Lung (tissue), 12 donors: ENCODE results near the gene SLC35F3. TPM values are rescaled to one million over a fixed set of nuclear protein-coding genes. Genes with fewer than 3 reads are reported as not detected.
"Not testable (repeated sequence)": the region's sequence is repeated elsewhere in the genome, so short reads cannot be mapped to it uniquely, and the experiment has no call there.

Experiments used
- ATAC-seq: fragments of 200-7000 bp; cut with Tn5 transposase; one replicate; pipeline ENCODE4 v1.9.1; 2020; ENCODE audit warnings: moderate number of reproducible peaks; ENCODE audit not compliant: insufficient read depth, low FRiP score
- DNase-seq, 3 donors: peaks; one replicate each; pipeline ENCODE4 v3.0.0-alpha.2; 2013 to 2017
- H3K27ac ChIP-seq, 2 donors: one replicate each; pipeline ENCODE4 v1.5.1; 2013; ENCODE audit warnings: mild to moderate bottlenecking in 2 of 2, moderate library complexity in 2 of 2, control low read depth in 1 of 2, inconsistent platforms in 1 of 2, low read depth in 1 of 2, low read length in 1 of 2
- H3K27me3 ChIP-seq, 3 donors: one replicate each; pipeline ENCODE4 v1.5.1; 2013; ENCODE audit warnings: low read length in 2 of 3; ENCODE audit not compliant: control insufficient read depth in 3 of 3, insufficient read depth in 3 of 3
- H3K36me3 ChIP-seq, 4 donors: one replicate each; pipeline ENCODE4 v1.5.1; 2013; ENCODE audit warnings: low read length in 4 of 4, mild to moderate bottlenecking in 1 of 4, moderate library complexity in 1 of 4; ENCODE audit not compliant: control insufficient read depth in 4 of 4, insufficient read depth in 4 of 4
- H3K4me1 ChIP-seq, 5 donors: one replicate each; pipeline ENCODE4 v1.5.1; 2013; ENCODE audit warnings: low read length in 5 of 5, mild to moderate bottlenecking in 2 of 5, moderate library complexity in 1 of 5; ENCODE audit not compliant: control insufficient read depth in 5 of 5, insufficient read depth in 5 of 5
- H3K4me3 ChIP-seq: one replicate; pipeline ENCODE4 v1.5.1; 2013; ENCODE audit warnings: mild to moderate bottlenecking, control low read depth, moderate library complexity
- H3K9ac ChIP-seq, 2 donors: one replicate each; pipeline ENCODE4 v1.5.1; 2013; ENCODE audit warnings: low read length in 2 of 2, control low read depth in 1 of 2; ENCODE audit not compliant: insufficient read depth in 1 of 2
- H3K9me3 ChIP-seq, 4 donors: one replicate each; pipeline ENCODE4 v1.5.1; 2013; ENCODE audit warnings: low read length in 3 of 4, mild to moderate bottlenecking in 1 of 4, moderate library complexity in 1 of 4; ENCODE audit not compliant: control insufficient read depth in 4 of 4, insufficient read depth in 3 of 4
- WGBS, 2 donors: extraction: QIAGEN DNeasy Blood & Tissue Kit; methylation state at CpG; one replicate each; pipeline ENCODE4 v1.1.7; 2013; 5-methylcytosine and 5-hydroxymethylcytosine counted together
- polyA plus RNA-seq, 2 donors: library from polyadenylated mRNA; stranded (reverse); fragments of 200-250 nt; gene quantifications; one replicate each; pipeline ENCODE4 v1.2.1, GENCODE V29; 2013
- total RNA-seq, 2 donors: library from RNA; depleted of rRNA in 1 of 2; stranded (reverse); fragments of >200 nt in 1 of 2; gene quantifications; one replicate each; pipeline ENCODE4 v1.2.1, GENCODE V29; 2014 to 2021
- TF ChIP-seq, protein P1 (sequence below): IDR thresholded peaks from 2 replicates; pipeline ENCODE4 v1.5.1; 2012; ENCODE audit warnings: mild to moderate bottlenecking; ENCODE audit errors: control extremely low read depth, extremely low read depth
- donor health status: control.
- donor health status: control.
- donor health status: Bipolar disorder and iron deficiency.
- donor health status: healthy.
- donor health status: DM: yes; HTN: yes; CAD: no.

SLC35F3 gene
- total and polyA plus RNA-seq, 4 donors = 0.09 to 1.4 (median 0.48) TPM

DNA sequence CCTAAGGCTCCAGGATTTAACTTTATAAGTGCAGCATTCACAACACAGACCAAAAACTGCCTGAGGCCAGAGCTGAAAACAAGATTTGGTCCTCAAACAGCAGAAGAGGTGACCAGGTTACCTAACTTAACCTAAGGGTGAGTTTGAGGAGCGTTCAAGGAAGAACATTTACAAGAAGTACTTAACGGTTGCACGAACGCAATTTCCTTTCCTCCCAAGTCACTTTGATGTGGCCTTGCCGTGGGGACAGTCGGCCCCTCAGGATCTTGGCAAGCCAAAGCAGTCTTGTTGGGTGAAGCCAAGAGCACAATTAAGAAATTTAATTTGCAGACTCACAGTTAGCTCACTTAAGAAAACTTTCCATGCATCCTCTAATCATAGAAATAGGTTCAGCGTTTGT is 266.1 kb downstream of the SLC35F3 start:
- 15 to 29% methylated on average over 7 of the region's 7 CpGs for WGBS, 2 donors
- no peaks in the 10 kb centered on the region for H3K9me3 ChIP-seq
- no peak overlapping the region for H3K4me3 ChIP-seq
- ATAC-seq (no peak), DNase-seq (peak in 1 of 3 donors; percentile 3)
- H3K9ac ChIP-seq = no peak overlapping the region
- H3K27ac ChIP-seq = no peak overlapping the region
- no peaks in the 10 kb centered on the region for H3K36me3 ChIP-seq
- H3K27me3 ChIP-seq = no peaks in the 10 kb centered on the region
- H3K4me1 ChIP-seq = peaks cover 0 to 11% (median 0%) of the 10 kb centered on the region in 5 donors
- TF ChIP-seq, protein P1, sequence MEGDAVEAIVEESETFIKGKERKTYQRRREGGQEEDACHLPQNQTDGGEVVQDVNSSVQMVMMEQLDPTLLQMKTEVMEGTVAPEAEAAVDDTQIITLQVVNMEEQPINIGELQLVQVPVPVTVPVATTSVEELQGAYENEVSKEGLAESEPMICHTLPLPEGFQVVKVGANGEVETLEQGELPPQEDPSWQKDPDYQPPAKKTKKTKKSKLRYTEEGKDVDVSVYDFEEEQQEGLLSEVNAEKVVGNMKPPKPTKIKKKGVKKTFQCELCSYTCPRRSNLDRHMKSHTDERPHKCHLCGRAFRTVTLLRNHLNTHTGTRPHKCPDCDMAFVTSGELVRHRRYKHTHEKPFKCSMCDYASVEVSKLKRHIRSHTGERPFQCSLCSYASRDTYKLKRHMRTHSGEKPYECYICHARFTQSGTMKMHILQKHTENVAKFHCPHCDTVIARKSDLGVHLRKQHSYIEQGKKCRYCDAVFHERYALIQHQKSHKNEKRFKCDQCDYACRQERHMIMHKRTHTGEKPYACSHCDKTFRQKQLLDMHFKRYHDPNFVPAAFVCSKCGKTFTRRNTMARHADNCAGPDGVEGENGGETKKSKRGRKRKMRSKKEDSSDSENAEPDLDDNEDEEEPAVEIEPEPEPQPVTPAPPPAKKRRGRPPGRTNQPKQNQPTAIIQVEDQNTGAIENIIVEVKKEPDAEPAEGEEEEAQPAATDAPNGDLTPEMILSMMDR = no peak

DNA sequence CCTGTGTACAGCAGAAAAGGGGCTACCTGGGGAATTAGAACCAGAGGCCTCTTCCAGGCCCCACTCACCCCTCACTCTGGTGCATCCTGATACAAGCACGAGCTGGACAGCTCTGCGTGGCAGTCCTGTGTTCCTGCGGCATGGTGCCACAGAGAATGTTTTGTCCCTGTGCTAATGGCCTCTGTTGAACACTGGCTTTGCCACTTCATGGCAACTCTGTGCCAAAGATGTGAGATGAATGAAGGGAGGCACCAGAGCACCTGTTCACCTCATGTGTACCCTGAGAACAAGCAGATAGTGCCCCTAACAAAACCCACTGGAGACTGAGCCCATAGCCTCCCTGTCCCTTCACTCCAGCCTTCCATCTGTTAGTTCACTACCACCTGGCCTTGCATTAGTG is 269.5 kb downstream of the SLC35F3 start:
- 73 to 84% methylated on average over 3 of the region's 3 CpGs for WGBS, 2 donors
- H3K36me3 ChIP-seq = no peaks in the 10 kb centered on the region
- peaks cover 0 to 6% (median 0%) of the 10 kb centered on the region in 4 donors for H3K9me3 ChIP-seq
- peaks cover 0 to under 1% (median 0%) of the 10 kb centered on the region in 5 donors for H3K4me1 ChIP-seq
- ATAC-seq (no peak), DNase-seq (no peak)
- H3K27ac ChIP-seq = no peak overlapping the region
- H3K27me3 ChIP-seq = no peaks in the 10 kb centered on the region
- TF ChIP-seq, protein P1 = no peak
- H3K4me3 ChIP-seq = no peak overlapping the region
- H3K9ac ChIP-seq = no peak overlapping the region

DNA sequence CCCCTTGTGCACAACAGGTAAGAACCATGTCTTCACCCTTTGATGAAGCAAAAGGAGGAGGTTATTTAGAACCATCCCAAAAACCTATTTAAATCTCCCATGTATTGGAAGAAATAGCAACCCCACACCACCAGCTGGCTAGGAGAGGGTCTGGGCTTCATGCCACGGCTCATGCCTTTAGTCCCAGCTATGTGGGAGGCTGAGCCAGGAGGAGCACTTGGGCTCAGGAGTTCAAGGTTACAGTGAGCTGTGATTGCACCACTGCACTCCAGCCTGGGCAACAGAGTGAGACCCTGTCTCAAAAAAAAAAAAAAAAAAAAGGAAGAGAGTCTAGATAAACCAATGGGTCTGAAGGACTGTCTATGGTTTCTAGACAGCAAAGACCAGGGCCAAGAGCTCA is 270.9 kb downstream of the SLC35F3 start:
- H3K9me3 ChIP-seq = peaks cover 0 to 6% (median 0%) of the 10 kb centered on the region in 4 donors
- ATAC-seq = no peak
- H3K27me3 ChIP-seq = no peaks in the 10 kb centered on the region
- H3K27ac ChIP-seq = no peak overlapping the region
- H3K36me3 ChIP-seq = no peaks in the 10 kb centered on the region
- no peak overlapping the region for H3K9ac ChIP-seq
- H3K4me3 ChIP-seq = no peak overlapping the region
- 68 to 90% methylated on average over 1 of the region's 1 CpG for WGBS, 2 donors
- H3K4me1 ChIP-seq = no peaks in the 10 kb centered on the region
- TF ChIP-seq, protein P1 = no peak
- DNase-seq = peak in 1 of 3 donors; percentile 5

DNA sequence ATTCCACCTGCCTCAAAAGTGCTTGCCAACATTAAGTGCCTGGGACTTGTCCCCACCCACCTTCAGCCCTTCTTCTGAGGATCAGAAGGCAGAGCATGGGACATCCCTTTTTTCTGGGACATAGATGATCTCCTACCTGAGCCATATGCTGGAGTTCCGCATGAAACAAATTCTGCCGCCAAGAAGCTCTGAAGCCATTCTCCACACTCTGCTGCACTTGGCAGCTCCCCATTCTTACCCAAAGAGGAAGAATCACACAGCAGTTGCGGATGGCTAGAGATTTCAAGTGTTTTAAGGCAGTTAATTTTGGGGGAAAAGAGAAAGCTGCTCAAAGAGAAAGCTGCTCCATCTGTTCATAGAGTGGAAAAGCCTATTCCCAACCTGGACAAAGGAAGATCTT is 271.5 kb downstream of the SLC35F3 start:
- DNase-seq (no peak), ATAC-seq (no peak)
- H3K9me3 ChIP-seq = peaks cover 0 to 6% (median 0%) of the 10 kb centered on the region in 4 donors
- no peak overlapping the region for H3K4me3 ChIP-seq
- TF ChIP-seq, protein P1 = no peak
- no peak overlapping the region for H3K9ac ChIP-seq
- H3K27me3 ChIP-seq = no peaks in the 10 kb centered on the region
- H3K4me1 ChIP-seq = no peaks in the 10 kb centered on the region
- no peaks in the 10 kb centered on the region for H3K36me3 ChIP-seq
- WGBS, 2 donors = 95 to 96% methylated on average over 3 of the region's 3 CpGs
- H3K27ac ChIP-seq = no peak overlapping the region

DNA sequence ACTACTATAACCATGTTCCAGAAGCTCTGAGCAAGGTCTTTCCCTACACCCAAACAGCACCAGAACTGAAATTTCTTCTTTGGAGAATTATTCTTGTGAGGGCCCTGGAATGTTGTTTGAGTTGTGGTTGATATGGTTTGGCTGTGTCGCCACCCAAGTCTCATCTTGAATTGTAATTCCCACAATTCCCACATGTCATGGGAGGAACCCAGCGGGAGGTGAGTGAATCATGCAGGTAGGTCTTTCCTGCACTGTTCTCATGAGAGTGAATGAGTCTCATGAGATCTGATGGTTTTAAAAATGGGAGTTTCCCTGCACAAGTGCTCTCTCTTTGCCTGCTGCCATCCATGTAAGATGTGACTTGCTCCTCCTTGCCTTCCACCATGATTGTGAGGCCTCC is 272.4 kb downstream of the SLC35F3 start:
- H3K4me3 ChIP-seq, DNase-seq, H3K36me3 ChIP-seq, H3K9ac ChIP-seq, H3K4me1 ChIP-seq, H3K27me3 ChIP-seq, H3K27ac ChIP-seq, H3K9me3 ChIP-seq, ATAC-seq: not testable (repeated sequence)
- WGBS, 2 donors = 94 to 100% methylated on average over 2 of the region's 2 CpGs
